WERI-Rb-1 (cell line): ENCODE results near the gene HCN4.

Experiments
- DNase-seq: peaks from one replicate; pipeline ENCODE4 v3.0.0-alpha.2; 2020
- H3K27ac ChIP-seq: fragments of 250-450 bp; sonication (Bioruptor Pico); 2 replicates; pipeline ENCODE4 v1.5.1; 2020; ENCODE audit warnings: mild to moderate bottlenecking, moderate library complexity
- H3K27me3 ChIP-seq: fragments of 250-450 bp; sonication (Bioruptor Pico); 2 replicates; pipeline ENCODE4 v1.5.1; 2021; ENCODE audit warnings: mild to moderate bottlenecking, low read depth, moderate library complexity; ENCODE audit not compliant: insufficient read depth, severe bottlenecking
- H3K36me3 ChIP-seq: fragments of 250-450 bp; sonication (Bioruptor Pico); 2 replicates; pipeline ENCODE4 v1.5.1; 2020; ENCODE audit warnings: mild to moderate bottlenecking, moderate library complexity
- H3K4me3 ChIP-seq: 2 replicates; pipeline ENCODE4 v1.5.1; 2011; ENCODE audit warnings: low read depth, mild to moderate bottlenecking, control low read depth, low read length
- H3K9me3 ChIP-seq: fragments of 250-450 bp; sonication (Bioruptor Pico); 2 replicates; pipeline ENCODE4 v1.5.1; 2021; ENCODE audit warnings: mild to moderate bottlenecking, moderate library complexity; ENCODE audit not compliant: severe bottlenecking
- CTCF ChIP-seq: IDR thresholded peaks from 2 replicates; pipeline ENCODE4 v1.5.1; 2011; ENCODE audit warnings: low read depth, mild to moderate bottlenecking, control low read depth, inconsistent platforms, low read length

HCN4 gene

GRCh38 chr15:73282567-73283365 lies 86.0 kb downstream of the HCN4 start:
- H3K9me3 ChIP-seq, result no peaks in the 10 kb centered on the region
- DNase-seq, result no peak
- H3K27ac ChIP-seq, result no peak overlapping the region
- no peak overlapping the region for H3K4me3 ChIP-seq
- TF ChIP-seq CTCF, result no peak
- no peaks in the 10 kb centered on the region for H3K27me3 ChIP-seq
- peaks cover 74% of the 10 kb centered on the region for H3K36me3 ChIP-seq

- TF ChIP-seq CTCF, result no peak
- no peak overlapping the region for H3K27ac ChIP-seq
- H3K4me3 ChIP-seq, result no peak overlapping the region
- no peak for DNase-seq
- no peaks in the 10 kb centered on the region for H3K27me3 ChIP-seq
- H3K36me3 ChIP-seq, result peaks cover 52% of the 10 kb centered on the region
- H3K9me3 ChIP-seq, result no peaks in the 10 kb centered on the region
These were observed 92.9 kb downstream of the HCN4 start for GRCh38 chr15:73275862-73276261.

GRCh38 chr15:73273181-73274002 lies 95.4 kb downstream of the HCN4 start:
- Histone ChIP-seq H3K27me3 (no peaks in the 10 kb centered on the region), H3K36me3 (peaks cover 61% of the 10 kb centered on the region), H3K9me3 (no peaks in the 10 kb centered on the region), H3K4me3 (no peak overlapping the region), H3K27ac (no peak overlapping the region)
- peak; percentile 55 for DNase-seq
- peak; percentile 70 for TF ChIP-seq CTCF

GRCh38 chr15:73270366-73271097 lies 98.2 kb downstream of the HCN4 start:
- DNase-seq, result no peak
- peaks cover 69% of the 10 kb centered on the region for H3K36me3 ChIP-seq

More at GRCh38 chr15:73270366-73271097, 98.2 kb downstream of the HCN4 start:
- TF ChIP-seq CTCF, result no peak
- Histone ChIP-seq H3K4me3 (no peak overlapping the region), H3K9me3 (no peaks in the 10 kb centered on the region), H3K27me3 (no peaks in the 10 kb centered on the region), H3K27ac (no peak overlapping the region)
